Measurements from ENCODE around the gene APLNR.

GRCh38 chr11:57254631-57255030 is 17.6 kb upstream of the APLNR start:
- TF ChIP-seq, protein P1, sequence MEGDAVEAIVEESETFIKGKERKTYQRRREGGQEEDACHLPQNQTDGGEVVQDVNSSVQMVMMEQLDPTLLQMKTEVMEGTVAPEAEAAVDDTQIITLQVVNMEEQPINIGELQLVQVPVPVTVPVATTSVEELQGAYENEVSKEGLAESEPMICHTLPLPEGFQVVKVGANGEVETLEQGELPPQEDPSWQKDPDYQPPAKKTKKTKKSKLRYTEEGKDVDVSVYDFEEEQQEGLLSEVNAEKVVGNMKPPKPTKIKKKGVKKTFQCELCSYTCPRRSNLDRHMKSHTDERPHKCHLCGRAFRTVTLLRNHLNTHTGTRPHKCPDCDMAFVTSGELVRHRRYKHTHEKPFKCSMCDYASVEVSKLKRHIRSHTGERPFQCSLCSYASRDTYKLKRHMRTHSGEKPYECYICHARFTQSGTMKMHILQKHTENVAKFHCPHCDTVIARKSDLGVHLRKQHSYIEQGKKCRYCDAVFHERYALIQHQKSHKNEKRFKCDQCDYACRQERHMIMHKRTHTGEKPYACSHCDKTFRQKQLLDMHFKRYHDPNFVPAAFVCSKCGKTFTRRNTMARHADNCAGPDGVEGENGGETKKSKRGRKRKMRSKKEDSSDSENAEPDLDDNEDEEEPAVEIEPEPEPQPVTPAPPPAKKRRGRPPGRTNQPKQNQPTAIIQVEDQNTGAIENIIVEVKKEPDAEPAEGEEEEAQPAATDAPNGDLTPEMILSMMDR (conservative IDR thresholded peaks at IDR 0.05 in 1 of 2, IDR thresholded peaks at IDR 0.05 in 1 of 2; ENCODE audit: low read depth in 1 of 2, low read length in 2 of 2), result no peak
- no peak for TF ChIP-seq EZH2 (IDR thresholded peaks at IDR 0.05; ENCODE audit: low read length, missing control alignments)

Measured in fibroblast of lung (primary cell).